ENCODE data around the gene RPL12.

Gene RPL12

GRCh38 chr9:127415657-127416056 lies 35.5 kb downstream of the RPL12 start:
- TF ChIP-seq POLR2A (IDR thresholded peaks at IDR 0.05; ENCODE audit: low read depth, low read length) = no peak
- no peak for TF ChIP-seq SPI1 (IDR thresholded peaks at IDR 0.05; ENCODE audit: low read depth, low read length)
- TF ChIP-seq PAX5 (IDR thresholded peaks at IDR 0.05; ENCODE audit: insufficient read depth, low read length, severe bottlenecking) = no peak
- TF ChIP-seq TAF1 (IDR thresholded peaks at IDR 0.05; ENCODE audit: low read depth, low read length) = no peak
- no peak for TF ChIP-seq POU2F2 (IDR thresholded peaks at IDR 0.05; ENCODE audit: low read depth, low read length)
- no peak for TF ChIP-seq POLR2AphosphoS5 (IDR thresholded peaks at IDR 0.05; ENCODE audit: low read depth, low read length)
- FAIRE-seq (no peak), DNase-seq (ENCODE audit: insufficient read length, low spot score) (no peak)

GRCh38 chr9:127415141-127415540 lies 36.1 kb downstream of the RPL12 start:
- no peak for FAIRE-seq
- DNase-seq (ENCODE audit: insufficient read length, low spot score) = no peak

GRCh38 chr9:127411122-127411521 lies 40.1 kb downstream of the RPL12 start:
- no peak for TF ChIP-seq TAF1 (IDR thresholded peaks at IDR 0.05; ENCODE audit: low read depth, low read length)
- TF ChIP-seq POLR2AphosphoS5 (IDR thresholded peaks at IDR 0.05; ENCODE audit: low read depth, low read length) = no peak
- no peak for TF ChIP-seq POLR2A (IDR thresholded peaks at IDR 0.05; ENCODE audit: low read depth, low read length)
- TF ChIP-seq SPI1 (IDR thresholded peaks at IDR 0.05; ENCODE audit: low read depth, low read length) = no peak
- TF ChIP-seq PAX5 (IDR thresholded peaks at IDR 0.05; ENCODE audit: insufficient read depth, low read length, severe bottlenecking) = no peak
- no peak for TF ChIP-seq POU2F2 (IDR thresholded peaks at IDR 0.05; ENCODE audit: low read depth, low read length)
- FAIRE-seq (no peak), DNase-seq (ENCODE audit: insufficient read length, low spot score) (no peak)

More at GRCh38 chr9:127415141-127415540, 36.1 kb downstream of the RPL12 start:
- TF ChIP-seq POU2F2 (IDR thresholded peaks at IDR 0.05; ENCODE audit: low read depth, low read length) = no peak
- no peak for TF ChIP-seq TAF1 (IDR thresholded peaks at IDR 0.05; ENCODE audit: low read depth, low read length)
- no peak for TF ChIP-seq PAX5 (IDR thresholded peaks at IDR 0.05; ENCODE audit: insufficient read depth, low read length, severe bottlenecking)
- TF ChIP-seq POLR2A (IDR thresholded peaks at IDR 0.05; ENCODE audit: low read depth, low read length) = no peak
- no peak for TF ChIP-seq POLR2AphosphoS5 (IDR thresholded peaks at IDR 0.05; ENCODE audit: low read depth, low read length)
- TF ChIP-seq SPI1 (IDR thresholded peaks at IDR 0.05; ENCODE audit: low read depth, low read length) = no peak

GRCh38 chr9:127407492-127407843 lies 43.7 kb downstream of the RPL12 start:
- no peak for FAIRE-seq
- TF ChIP-seq SPI1 (IDR thresholded peaks at IDR 0.05; ENCODE audit: low read depth, low read length) (no peak), POLR2A (IDR thresholded peaks at IDR 0.05; ENCODE audit: low read depth, low read length) (no peak), POLR2AphosphoS5 (IDR thresholded peaks at IDR 0.05; ENCODE audit: low read depth, low read length) (no peak), POU2F2 (IDR thresholded peaks at IDR 0.05; ENCODE audit: low read depth, low read length) (no peak), PAX5 (IDR thresholded peaks at IDR 0.05; ENCODE audit: insufficient read depth, low read length, severe bottlenecking) (no peak), TAF1 (IDR thresholded peaks at IDR 0.05; ENCODE audit: low read depth, low read length) (no peak)

GRCh38 chr9:127406799-127407491 lies 44.3 kb downstream of the RPL12 start:
- TF ChIP-seq POLR2A (IDR thresholded peaks at IDR 0.05; ENCODE audit: low read depth, low read length) (no peak), SPI1 (IDR thresholded peaks at IDR 0.05; ENCODE audit: low read depth, low read length) (no peak), POLR2AphosphoS5 (IDR thresholded peaks at IDR 0.05; ENCODE audit: low read depth, low read length) (no peak), PAX5 (IDR thresholded peaks at IDR 0.05; ENCODE audit: insufficient read depth, low read length, severe bottlenecking) (no peak), POU2F2 (IDR thresholded peaks at IDR 0.05; ENCODE audit: low read depth, low read length) (no peak), TAF1 (IDR thresholded peaks at IDR 0.05; ENCODE audit: low read depth, low read length) (no peak)
- FAIRE-seq = no peak
- DNase-seq (ENCODE audit: insufficient read length, low spot score) = no peak

More at GRCh38 chr9:127407492-127407843, 43.7 kb downstream of the RPL12 start:
- DNase-seq (ENCODE audit: insufficient read length, low spot score) = no peak

GRCh38 chr9:127405344-127406125 lies 45.7 kb downstream of the RPL12 start:
- FAIRE-seq (no peak), DNase-seq (ENCODE audit: insufficient read length, low spot score) (no peak)
- TF ChIP-seq SPI1 (IDR thresholded peaks at IDR 0.05; ENCODE audit: low read depth, low read length) (no peak), POU2F2 (IDR thresholded peaks at IDR 0.05; ENCODE audit: low read depth, low read length) (no peak), POLR2AphosphoS5 (IDR thresholded peaks at IDR 0.05; ENCODE audit: low read depth, low read length) (no peak), TAF1 (IDR thresholded peaks at IDR 0.05; ENCODE audit: low read depth, low read length) (no peak), PAX5 (IDR thresholded peaks at IDR 0.05; ENCODE audit: insufficient read depth, low read length, severe bottlenecking) (no peak), POLR2A (IDR thresholded peaks at IDR 0.05; ENCODE audit: low read depth, low read length) (no peak)

GRCh38 chr9:127404631-127405030 lies 46.6 kb downstream of the RPL12 start:
- TF ChIP-seq PAX5 (IDR thresholded peaks at IDR 0.05; ENCODE audit: insufficient read depth, low read length, severe bottlenecking) (no peak), TAF1 (IDR thresholded peaks at IDR 0.05; ENCODE audit: low read depth, low read length) (no peak), POU2F2 (IDR thresholded peaks at IDR 0.05; ENCODE audit: low read depth, low read length) (no peak), POLR2AphosphoS5 (IDR thresholded peaks at IDR 0.05; ENCODE audit: low read depth, low read length) (no peak), POLR2A (IDR thresholded peaks at IDR 0.05; ENCODE audit: low read depth, low read length) (no peak), SPI1 (IDR thresholded peaks at IDR 0.05; ENCODE audit: low read depth, low read length) (no peak)
- DNase-seq (ENCODE audit: insufficient read length, low spot score) = no peak
- no peak for FAIRE-seq

- no peak for DNase-seq (ENCODE audit: insufficient read length, low spot score)
- no peak for FAIRE-seq
- TF ChIP-seq SPI1 (IDR thresholded peaks at IDR 0.05; ENCODE audit: low read depth, low read length) (no peak), POLR2AphosphoS5 (IDR thresholded peaks at IDR 0.05; ENCODE audit: low read depth, low read length) (no peak), TAF1 (IDR thresholded peaks at IDR 0.05; ENCODE audit: low read depth, low read length) (no peak), PAX5 (IDR thresholded peaks at IDR 0.05; ENCODE audit: insufficient read depth, low read length, severe bottlenecking) (no peak), POU2F2 (IDR thresholded peaks at IDR 0.05; ENCODE audit: low read depth, low read length) (no peak), POLR2A (IDR thresholded peaks at IDR 0.05; ENCODE audit: low read depth, low read length) (no peak)
Measured at GRCh38 chr9:127403507-127404192, 47.6 kb downstream of the RPL12 start.
